HG03045 (cell line): ENCODE measurements around the gene SIKE1.
"Not testable (repeated sequence)": the region's sequence is repeated elsewhere in the genome, so short reads cannot be mapped to it uniquely, and the experiment has no call there.

ENCODE experiments used
- ATAC-seq: cut with Tn5 transposase; IDR thresholded peaks from one replicate; pipeline ENCODE4 v1.9.1; 2021; ENCODE audit warnings: mild to moderate bottlenecking, moderate library complexity; ENCODE audit not compliant: unreplicated experiment

Gene SIKE1

DNA sequence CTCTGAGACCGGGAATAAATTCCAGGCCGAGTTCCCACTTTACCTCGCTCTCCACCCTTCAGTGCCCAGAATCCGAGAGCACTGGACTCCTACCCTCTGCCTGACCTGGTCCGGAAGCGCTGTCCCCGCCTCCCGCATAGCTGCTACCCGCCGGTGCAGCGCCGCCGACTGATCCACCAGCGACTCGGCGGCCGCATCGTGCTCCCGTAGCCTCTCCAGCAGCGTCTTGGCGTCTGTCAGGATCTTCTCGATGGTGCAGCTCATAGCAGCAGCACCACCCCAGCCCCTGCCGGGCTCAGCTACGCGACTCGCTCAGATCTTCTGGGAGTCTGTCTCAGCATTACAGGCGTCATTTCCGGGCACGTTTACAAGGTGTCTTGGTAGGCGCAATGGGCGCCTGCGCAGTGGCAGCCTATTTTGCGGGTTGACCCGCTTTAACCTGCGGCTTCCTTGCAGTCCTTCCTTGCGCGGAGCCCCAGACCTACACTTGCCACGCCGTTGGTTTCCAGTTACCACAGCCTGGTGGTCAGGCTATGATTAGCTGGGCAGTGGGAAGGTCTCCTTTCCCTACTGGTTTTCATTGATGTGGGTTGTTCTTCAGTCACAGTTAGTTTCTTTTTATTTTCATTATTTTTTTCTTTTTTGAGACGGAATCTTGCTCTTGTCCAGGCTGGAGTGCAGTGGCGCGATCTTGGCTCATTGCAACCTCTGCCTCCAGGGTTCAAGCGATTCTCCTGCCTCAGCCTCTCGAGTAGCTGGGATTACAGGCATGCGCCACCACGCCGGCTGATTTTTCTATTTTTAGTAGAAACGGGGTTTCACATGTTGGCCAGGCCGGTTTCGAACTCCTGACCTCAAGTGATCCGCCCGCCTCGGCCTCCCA, at the start of gene SIKE1:
TSS of gene SIKE1 (minus strand) at position 342 of the 883 bp plus-strand sequence. CDS start at position 264, 78 bp downstream.
- ATAC-seq: peak; percentile 99

DNA sequence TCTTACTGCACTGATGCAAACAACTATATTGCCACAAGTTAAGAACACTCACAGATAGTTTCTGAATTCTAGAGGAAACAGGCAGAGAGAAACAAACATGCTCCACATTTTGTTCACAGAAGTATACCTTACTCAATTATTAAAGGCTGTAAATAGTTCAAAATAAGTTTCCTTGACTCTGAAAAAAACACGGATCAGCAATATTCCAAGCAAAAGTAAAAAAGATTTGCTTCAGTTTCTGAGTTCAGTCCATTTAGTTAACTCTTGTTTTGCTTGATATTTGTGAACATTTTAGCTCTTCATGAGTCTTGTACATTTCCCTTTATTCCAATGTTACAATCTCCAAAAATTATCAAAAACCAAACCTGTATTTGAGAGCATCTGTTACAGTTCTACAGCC, 49.6 kb upstream of the SIKE1 start:
- not testable (repeated sequence) for ATAC-seq

DNA sequence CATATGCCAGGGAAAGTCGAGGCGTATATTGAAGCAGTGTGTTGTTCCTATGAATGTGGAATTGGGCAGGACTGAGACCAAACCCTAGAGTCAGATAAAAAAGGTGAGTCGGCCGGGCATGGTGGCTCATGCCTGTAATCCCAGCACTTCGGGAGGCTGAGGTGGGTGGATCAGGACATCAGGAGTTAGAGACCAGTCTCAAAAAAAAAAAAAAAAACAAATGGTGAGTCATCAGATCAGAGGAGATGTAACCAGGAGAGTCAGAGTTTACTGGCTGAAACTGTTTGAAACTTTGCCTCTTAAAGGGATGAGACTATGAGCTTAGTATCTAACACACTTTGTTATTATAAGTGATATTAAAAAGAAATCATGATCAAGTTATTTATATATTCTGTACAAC, 47.8 kb upstream of the SIKE1 start:
- ATAC-seq: no peak

DNA sequence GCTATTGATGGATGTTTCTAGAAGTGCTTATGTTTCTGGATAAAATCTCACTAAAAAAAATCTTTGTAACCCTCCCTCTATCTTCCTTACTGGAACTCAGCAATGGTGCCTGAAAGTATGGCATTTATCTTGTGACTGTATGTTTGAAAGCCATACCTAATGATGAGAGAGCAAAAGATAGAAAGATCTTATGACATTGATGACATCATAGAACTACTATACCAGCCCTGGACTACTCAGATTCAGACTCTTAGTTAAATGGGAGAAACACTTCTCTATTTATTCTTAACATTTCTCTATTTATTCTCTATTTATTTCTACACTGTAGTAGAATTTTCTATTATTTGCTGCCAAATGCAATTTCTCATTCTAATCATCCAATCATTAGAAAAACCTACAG, 41.5 kb upstream of the SIKE1 start:
- ATAC-seq: no peak

DNA sequence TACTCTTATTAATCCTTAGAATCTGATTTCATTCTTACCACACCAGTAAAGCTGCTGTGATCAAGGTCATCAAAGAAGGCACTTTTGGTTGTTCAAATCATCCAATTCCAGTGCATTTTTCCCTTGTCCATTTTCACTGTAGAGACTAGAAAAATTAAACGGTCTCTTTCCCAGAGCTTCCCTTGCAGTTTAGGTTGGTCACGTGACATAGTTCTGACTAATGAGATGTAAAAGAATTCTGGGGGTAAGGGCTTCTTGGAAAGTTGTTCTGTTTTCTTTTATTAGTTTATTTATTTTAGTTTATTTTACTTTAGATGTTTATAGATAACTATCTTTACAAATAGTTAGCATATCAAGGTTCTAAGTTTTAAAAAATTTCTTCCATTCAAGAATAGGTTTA, 39.9 kb upstream of the SIKE1 start:
- no peak for ATAC-seq

DNA sequence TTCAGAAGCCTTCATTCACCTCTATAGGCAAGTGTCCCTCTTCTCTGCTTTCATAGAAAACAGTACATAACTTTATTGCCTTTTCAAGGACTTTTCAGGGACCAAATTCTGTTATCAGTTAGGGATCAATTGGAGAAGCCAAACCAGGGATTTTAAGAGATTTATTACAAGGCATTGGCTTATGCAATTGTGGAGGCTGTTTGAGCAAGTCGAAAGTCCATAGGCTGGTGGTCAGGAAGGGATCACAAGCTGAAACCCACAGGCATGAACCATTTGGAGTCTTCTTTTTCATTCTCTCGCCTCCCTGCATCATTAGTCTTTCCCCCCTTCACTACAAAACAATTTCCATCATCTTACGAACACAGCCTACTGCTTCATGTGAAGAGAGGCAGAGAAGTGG, 39.4 kb upstream of the SIKE1 start:
- ATAC-seq: no peak

DNA sequence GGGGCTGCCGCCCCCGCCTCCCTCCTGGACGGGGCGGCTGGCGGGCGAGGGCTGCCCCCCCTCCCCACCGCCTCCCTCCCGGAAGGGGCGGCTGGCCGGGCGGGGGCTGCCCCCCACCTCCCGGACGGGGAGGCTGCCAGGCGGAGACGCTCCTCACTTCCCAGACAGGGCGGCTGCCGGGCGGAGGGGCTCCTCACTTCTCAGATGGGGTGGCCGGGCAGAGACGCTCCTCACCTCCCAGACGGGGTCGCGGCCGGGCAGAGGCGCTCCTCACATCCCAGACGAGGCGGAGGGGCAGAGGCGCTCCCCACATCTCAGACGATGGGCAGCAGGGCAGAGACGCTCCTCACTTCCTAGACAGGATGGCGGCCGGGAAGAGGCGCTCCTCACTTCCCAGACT, 24.0 kb upstream of the SIKE1 start:
- ATAC-seq: not testable (repeated sequence)

DNA sequence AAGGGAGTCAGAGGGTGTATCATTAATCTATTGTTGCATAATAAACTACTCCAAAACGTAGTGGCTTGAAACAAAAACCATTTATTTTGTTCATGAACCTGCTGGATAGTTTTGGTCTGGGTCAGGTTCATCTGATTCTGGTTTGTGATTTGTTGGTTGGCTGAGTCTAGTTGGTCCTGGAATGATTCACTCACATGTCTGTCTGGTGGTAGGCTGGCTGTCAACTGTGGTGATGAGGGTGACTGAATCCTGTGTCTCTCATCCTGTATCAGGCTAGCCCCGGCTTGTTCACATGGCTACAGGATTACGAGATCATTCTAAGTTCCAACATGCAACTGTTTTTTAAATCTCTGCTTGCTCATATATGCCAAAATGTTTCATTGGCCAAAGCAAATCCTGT, 22.5 kb upstream of the SIKE1 start:
- no peak for ATAC-seq

DNA sequence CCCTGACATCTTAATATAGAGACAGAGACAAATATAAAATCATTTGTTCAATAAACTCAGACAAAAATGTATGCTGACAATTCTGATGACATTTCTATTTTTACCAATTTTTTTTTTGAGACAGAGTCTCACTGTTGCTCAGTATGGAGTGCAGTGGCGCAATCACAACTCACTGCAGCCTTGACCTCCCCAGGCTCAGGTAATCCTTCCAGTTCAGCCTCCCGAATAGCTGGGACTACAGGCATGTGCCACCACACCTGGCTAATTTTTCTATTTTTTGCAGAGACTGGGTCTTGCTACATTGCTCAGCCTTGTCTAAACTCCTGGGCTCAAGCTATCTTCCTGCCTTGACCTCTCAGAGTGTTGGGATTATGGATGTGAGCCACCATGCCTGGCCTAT, 13.6 kb upstream of the SIKE1 start:
- no peak for ATAC-seq

DNA sequence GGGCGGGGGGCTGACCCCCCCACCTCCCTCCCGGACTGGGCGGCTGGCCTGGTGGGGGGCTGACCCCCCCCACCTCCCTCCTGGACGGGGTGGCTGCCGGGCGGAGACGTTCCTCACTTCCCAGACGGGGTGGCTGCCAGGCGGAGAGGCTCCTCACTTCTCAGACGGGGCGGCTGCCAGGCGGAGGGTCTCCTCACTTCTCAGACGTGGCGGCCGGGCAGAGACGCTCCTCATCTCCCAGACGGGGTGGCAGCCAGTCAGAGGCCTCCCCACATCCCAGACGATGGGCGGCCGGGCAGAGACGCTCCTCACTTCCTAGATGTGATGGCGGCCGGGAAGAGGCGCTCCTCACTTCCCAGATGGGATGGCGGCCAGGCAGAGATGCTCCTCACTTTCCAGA, 10.1 kb upstream of the SIKE1 start:
- not testable (repeated sequence) for ATAC-seq

DNA sequence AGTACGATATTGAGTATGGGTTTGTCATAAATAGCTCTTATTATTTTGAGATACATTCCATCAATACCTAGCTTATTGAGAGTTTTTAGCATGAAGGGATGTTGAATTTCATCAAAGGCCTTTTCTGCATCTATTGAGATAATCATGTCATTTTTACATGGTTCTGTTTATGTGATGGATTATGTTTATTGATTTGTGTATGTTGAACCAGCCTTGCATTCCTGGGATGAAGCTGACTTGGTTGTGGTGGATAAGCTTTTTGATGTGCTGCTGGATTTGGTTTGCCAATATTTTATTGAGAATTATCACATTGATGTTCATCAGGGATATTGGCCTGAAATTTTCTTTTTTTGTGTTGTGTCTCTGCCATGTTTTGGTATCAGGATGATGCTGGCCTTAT, 6.0 kb upstream of the SIKE1 start:
- not testable (repeated sequence) for ATAC-seq

DNA sequence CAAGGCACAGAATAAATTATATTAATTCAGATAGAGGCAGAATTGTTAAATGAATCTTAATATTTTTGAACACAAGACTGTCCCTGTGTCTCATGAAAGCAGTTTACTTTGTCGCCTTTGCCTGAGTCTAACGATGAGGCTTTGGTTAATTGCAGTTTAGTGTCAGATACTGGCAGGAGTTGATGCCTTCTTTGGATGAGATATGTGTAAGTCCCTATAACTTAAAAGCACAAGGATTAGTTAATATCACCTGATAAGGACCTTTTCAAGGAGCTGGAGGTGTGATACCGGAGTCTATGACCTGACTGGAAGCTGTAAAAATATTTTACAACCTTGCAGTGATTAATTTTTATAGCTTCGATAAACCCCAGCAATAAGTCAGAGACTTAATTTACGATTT, 2.0 kb upstream of the SIKE1 start:
- ATAC-seq: no peak

DNA sequence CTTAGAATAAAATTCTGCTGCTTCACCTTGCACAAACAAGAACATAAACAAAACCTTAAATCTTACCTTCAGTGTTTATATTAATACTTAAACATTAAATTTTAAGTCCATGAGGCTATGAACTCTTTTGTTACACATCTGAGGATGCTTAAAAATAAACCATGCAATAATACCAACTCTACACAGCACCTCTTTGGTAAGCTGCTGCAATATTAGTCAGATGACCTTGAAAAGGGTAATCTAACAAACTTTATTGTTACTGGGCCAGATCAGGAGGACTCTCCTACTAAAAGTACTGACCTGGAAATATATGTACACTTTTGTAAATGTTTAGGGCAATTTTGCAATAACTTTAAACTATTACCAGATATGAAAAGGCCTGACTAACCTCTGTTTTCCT, 763 bp downstream of the SIKE1 start:
- ATAC-seq: no peak

DNA sequence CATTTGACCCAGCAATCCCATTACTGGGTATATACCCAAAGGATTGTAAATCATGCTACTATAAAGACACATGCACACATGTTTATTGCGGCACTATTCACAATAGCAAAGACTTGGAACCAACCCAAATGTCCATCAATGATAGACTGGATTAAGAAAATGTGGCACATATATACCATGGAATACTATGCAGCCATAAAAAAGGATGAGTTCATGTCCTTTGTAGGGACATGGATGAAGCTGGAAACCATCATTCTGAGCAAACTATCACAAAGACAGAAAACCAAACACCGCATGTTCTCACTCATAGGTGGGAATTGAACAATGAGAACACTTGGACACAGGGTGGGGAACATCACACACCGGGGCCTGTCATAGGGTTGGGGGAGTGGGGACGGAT, 3.8 kb downstream of the SIKE1 start:
- ATAC-seq: not testable (repeated sequence)

DNA sequence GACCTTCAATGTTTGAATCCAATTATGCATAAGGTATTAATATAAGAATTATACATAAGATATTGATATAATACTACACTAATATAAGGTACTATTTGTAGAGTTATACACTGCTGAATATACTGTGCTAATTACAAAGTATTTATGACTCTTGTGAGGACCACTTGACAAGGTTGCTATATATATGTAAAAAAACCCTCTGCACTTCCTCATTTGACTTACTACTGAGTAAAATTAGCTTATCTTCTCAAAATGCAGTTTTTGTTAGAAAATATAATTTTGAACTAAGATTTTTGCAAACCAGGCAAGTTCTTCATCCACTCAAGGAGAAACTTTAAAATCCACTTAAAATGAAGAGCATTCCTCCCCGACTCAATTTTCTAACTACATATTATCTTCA, 8.5 kb downstream of the SIKE1 start:
- no peak for ATAC-seq

DNA sequence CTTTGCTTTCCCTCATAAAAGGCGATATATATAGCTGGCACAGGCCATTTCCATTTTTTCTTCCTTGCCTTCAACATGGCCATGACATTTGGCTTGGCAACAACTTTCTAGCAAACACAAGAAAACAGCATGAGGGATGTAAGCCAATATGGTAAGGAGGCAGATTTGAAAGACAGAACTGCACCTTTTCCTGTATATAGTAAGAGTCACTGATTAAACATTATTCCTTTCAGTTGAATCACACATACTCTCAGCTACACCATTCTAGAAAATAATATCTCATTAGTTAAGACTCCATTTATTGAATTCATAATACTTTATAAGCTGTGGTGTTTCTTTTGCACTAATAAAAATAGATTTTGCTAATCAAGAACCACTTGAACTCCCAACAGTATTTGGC, 9.5 kb downstream of the SIKE1 start:
- ATAC-seq: no peak

DNA sequence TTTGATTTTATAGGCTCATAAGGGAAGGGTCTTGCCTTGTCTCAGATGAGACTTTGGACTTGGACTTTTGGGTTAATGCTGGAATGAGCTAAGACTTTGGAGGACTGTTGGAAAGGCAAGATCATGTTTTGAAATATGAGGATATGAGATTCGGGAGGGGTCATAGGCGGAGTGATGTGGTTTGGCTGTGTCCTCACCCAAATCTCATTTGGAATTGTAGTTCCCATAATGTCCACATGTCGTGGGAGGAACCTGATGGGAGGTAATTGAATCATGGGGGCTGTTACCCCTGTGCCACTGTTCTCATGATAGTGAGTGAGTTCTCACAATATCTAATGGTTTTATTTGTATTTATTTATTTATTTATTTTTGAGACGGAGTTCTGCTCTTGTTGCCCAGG, 15.8 kb downstream of the SIKE1 start:
- no peak for ATAC-seq

DNA sequence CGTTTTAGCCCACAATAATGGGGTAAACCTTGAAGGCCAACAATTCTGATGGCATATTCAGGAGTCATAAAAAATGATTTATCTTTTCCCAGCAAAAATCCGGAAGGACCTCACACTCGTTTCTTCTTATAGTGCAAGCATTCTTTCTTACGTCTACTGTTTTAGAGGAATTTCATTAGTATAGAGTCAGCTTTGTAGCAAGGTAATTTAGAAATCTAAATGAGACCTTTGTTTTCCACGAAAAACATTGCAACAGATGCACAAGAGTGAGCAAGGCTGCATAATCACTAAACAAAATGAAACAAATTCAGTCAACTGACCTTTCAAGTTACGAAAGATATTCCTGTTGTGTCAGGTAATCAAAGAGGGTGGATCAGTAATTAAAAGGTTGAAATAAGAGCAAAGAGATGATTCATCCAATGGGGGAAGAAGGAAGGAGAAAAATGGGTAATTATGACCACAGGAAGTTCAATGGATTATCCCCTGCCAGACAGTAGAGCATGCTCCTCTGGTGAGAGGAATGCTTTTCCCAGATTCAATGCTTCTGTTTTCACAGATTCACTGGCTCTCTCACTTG, 22.1 kb downstream of the SIKE1 start:
- no peak for ATAC-seq

DNA sequence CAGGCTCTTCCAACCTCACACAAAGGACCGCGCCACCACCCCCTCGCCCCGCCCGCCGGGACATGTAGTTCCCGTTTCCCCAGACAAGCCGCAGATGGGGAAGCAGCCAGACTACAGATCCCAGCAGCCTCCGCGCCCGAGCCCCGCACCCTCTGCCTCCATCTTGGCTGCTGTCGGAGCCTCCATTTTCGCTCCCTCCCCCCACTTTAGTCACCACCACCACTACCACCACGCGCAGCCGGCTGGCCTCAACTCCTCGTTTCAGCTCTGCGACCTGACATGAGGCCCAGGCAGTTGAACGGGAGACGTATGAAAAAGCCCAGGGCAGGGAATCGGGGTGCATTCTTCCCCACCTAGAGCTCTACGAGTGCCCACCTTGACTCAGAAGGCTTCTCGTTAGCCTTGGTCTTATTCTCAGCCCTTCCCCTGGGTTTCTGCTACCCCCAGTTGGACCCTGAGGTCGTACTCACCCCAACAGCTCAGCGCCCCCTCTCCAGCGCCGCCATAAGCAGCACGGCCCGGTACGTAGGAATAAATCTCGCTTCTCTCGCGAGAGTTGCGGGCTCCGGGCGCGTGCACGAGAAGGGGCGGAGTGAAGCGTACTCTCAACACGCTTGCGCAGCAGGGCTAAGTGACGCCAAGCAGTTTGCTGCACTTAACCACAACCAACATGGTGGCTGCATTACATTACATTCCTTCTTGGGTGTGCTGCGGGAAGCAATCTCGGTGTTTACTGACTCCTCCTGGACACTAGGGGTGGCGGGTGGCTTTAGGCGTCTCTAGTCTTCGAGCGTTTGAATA, 22.8 kb downstream of the SIKE1 start, which contains the start of gene CSDE1:
TSS of gene CSDE1 (minus strand) at position 530 of the 801 bp plus-strand sequence. CDS start 18,094 bp downstream, outside the sequence.
- peak; percentile 82 for ATAC-seq

DNA sequence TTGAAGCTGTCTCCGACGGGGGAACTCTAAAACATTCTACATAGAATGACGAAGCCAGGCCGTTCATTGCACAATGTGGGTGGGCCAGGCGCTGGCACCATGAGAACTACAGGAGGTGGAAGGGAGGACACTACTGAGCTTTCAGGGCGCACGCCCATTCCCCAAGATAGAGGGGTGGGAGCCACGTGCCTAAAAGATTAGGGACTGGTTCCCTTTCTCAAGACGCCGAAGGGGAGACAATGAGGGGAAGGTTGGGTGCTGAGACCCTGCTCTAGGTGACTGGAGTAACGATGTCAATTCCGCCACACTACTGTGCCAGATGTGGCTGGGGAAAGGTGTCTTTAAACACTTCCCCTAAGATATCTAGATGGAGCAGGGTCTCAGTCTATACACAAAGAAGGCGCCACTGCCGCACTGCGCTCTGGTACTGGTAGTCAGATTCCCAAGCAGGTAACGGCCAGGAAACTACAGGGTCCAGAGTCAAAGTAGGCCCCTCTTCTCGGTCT, 23.5 kb downstream of the SIKE1 start:
- no peak for ATAC-seq
